ENCODE results near the gene TTC29.

DNA sequence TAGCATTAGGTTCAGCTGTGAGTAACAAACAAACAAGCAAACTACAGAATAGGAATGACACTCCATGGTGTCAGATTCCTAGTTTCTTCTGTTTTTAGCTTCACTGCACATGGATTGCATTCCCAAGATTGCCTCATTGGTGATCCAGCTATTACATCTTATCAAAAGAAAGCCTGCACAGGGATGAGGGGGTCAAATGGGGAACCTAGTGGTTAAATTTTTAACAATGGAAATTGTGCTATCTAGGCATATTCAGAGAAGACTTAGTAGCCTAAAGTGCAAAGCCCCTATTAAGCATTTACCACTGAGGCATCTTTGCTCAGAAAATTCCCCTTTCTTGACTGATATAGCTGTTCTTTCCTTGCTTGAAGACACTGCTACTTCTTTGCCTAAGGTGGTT, 3.9 kb upstream of the TTC29 start:
- TF ChIP-seq POLR2A (IDR thresholded peaks at IDR 0.05) (no peak), CTCF (IDR thresholded peaks at IDR 0.05) (no peak), POLR2AphosphoS5 (IDR thresholded peaks at IDR 0.05) (no peak)

Measured in breast epithelium (tissue), 3 donors.